HepG2 (cell line): ENCODE measurements around the gene SHC1. TPM values are rescaled to one million over a fixed set of nuclear protein-coding genes. Genes with fewer than 3 reads are reported as not detected.

ENCODE experiments used
- AKAP8 ChIP-seq: sonication (generic); formaldehyde crosslinking; IDR thresholded peaks from 2 replicates; pipeline ENCODE4 v1.5.1; 2020; ENCODE audit warnings: mild to moderate bottlenecking, missing genetic modification reagents
- ATF7 ChIP-seq, 2 experiments: fragments of 450-650 bp in 1 of 2; sonication (generic) in 1 of 2; formaldehyde crosslinking in 1 of 2; IDR thresholded peaks; 2 replicates each; pipeline versions ENCODE4 v1.4.0 to v1.6.1; 2016 to 2020; ENCODE audit warnings: antibody characterized with exemption in 1 of 2, mild to moderate bottlenecking in 1 of 2, missing genetic modification reagents in 1 of 2
- FOXJ3 ChIP-seq: sonication (generic); formaldehyde crosslinking; IDR thresholded peaks from 2 replicates; pipeline ENCODE4 v1.4.0; 2020; ENCODE audit warnings: missing genetic modification reagents, mild to moderate bottlenecking, borderline replicate concordance
- GTF2F1 ChIP-seq: fragments of 150-350 bp; IDR thresholded peaks from 2 replicates; pipeline ENCODE4 v1.6.1; 2014; ENCODE audit warnings: low read length
- HHEX ChIP-seq: IDR thresholded peaks from 2 replicates; pipeline ENCODE4 v1.6.1; 2016; ENCODE audit warnings: control low read depth
- MIER3 ChIP-seq: IDR thresholded peaks from 2 replicates; pipeline ENCODE4 v1.6.1; 2016; ENCODE audit warnings: missing compliant biosample characterization, borderline replicate concordance
- SETDB1 ChIP-seq: sonication (generic); formaldehyde crosslinking; IDR thresholded peaks from 2 replicates; pipeline ENCODE4 v1.5.1; 2020; ENCODE audit warnings: missing genetic modification reagents, mild to moderate bottlenecking, borderline replicate concordance
- TBL1XR1 ChIP-seq: fragments of 150-350 bp; IDR thresholded peaks from 2 replicates; pipeline ENCODE4 v1.6.1; 2014; ENCODE audit warnings: borderline replicate concordance, low read length; ENCODE audit not compliant: partially characterized antibody
- ZIK1 ChIP-seq: sonication (generic); formaldehyde crosslinking; IDR thresholded peaks from 2 replicates; pipeline ENCODE4 v1.5.0; 2020; ENCODE audit warnings: mild to moderate bottlenecking, low read depth, missing genetic modification reagents, borderline replicate concordance
- ZNF331 ChIP-seq: sonication (generic); formaldehyde crosslinking; IDR thresholded peaks from 2 replicates; pipeline ENCODE4 v1.4.0; 2020; ENCODE audit warnings: missing genetic modification reagents
- ZNF543 ChIP-seq: sonication (generic); formaldehyde crosslinking; IDR thresholded peaks from 2 replicates; pipeline ENCODE4 v1.4.0; 2020; ENCODE audit warnings: mild to moderate bottlenecking, missing genetic modification reagents
- ZNF569 ChIP-seq: sonication (generic); formaldehyde crosslinking; IDR thresholded peaks from 2 replicates; pipeline ENCODE4 v1.5.0; 2020; ENCODE audit warnings: mild to moderate bottlenecking, missing genetic modification reagents, moderate library complexity, borderline replicate concordance
- ZNF615 ChIP-seq: sonication (generic); formaldehyde crosslinking; IDR thresholded peaks from 2 replicates; pipeline ENCODE4 v1.5.0; 2020; ENCODE audit warnings: mild to moderate bottlenecking, missing genetic modification reagents, borderline replicate concordance
- polyA plus RNA-seq, 8 experiments: library from polyadenylated mRNA; depleted of rRNA in 3 of 8; stranded (reverse) in 7 of 8; unstranded in 1 of 8; fragments of >200 nt; fragmentation: Illumina TruSeq in 4 of 8; extraction: Trizol in 4 of 8; gene quantifications; 2 replicates each; pipeline versions ENCODE4 v1.2.1 to v1.2.3, GENCODE V29; 2011 to 2016; ENCODE audit warnings: low read depth in 4 of 8, missing spikeins in 1 of 8, mixed read lengths in 1 of 8; ENCODE audit not compliant: insufficient read depth in 1 of 8
- total RNA-seq, 5 experiments: library from RNA; depleted of rRNA; stranded (reverse); fragments of >200 nt; fragmentation: Illumina TruSeq; extraction: Trizol; gene quantifications; 2 replicates each; pipeline ENCODE4 v1.2.3, GENCODE V29; 2016; ENCODE audit warnings: low read depth in 1 of 5
- TF ChIP-seq, protein P1 (sequence below): sonication (generic); formaldehyde crosslinking; IDR thresholded peaks from 2 replicates; pipeline ENCODE4 v1.4.0; 2020; ENCODE audit warnings: missing genetic modification reagents, borderline replicate concordance
- TF ChIP-seq, protein P2 (sequence below): sonication (generic); formaldehyde crosslinking; IDR thresholded peaks from 2 replicates; pipeline ENCODE4 v1.4.0; 2020; ENCODE audit warnings: missing genetic modification reagents
- TF ChIP-seq, protein P3 (sequence below): sonication (generic); formaldehyde crosslinking; IDR thresholded peaks from 2 replicates; pipeline ENCODE4 v1.8.0; 2022; ENCODE audit warnings: missing genetic modification reagents, mild to moderate bottlenecking, moderate library complexity, borderline replicate concordance
- TF ChIP-seq, protein P4 (sequence below): sonication (generic); formaldehyde crosslinking; conservative IDR thresholded peaks from 2 replicates; pipeline ENCODE4 v1.5.0; 2020; ENCODE audit warnings: missing genetic modification reagents
- TF ChIP-seq, protein P5 (sequence below): sonication (generic); formaldehyde crosslinking; IDR thresholded peaks from 2 replicates; pipeline ENCODE4 v1.8.0; 2022; ENCODE audit warnings: mild to moderate bottlenecking, missing genetic modification reagents, moderate library complexity

Gene SHC1
- total and polyA plus RNA-seq, 2 of the 13 experiments (the other 11 are each of a cell fraction or from before 2014, with no cell fraction given), result 52.0 to 137 TPM

DNA sequence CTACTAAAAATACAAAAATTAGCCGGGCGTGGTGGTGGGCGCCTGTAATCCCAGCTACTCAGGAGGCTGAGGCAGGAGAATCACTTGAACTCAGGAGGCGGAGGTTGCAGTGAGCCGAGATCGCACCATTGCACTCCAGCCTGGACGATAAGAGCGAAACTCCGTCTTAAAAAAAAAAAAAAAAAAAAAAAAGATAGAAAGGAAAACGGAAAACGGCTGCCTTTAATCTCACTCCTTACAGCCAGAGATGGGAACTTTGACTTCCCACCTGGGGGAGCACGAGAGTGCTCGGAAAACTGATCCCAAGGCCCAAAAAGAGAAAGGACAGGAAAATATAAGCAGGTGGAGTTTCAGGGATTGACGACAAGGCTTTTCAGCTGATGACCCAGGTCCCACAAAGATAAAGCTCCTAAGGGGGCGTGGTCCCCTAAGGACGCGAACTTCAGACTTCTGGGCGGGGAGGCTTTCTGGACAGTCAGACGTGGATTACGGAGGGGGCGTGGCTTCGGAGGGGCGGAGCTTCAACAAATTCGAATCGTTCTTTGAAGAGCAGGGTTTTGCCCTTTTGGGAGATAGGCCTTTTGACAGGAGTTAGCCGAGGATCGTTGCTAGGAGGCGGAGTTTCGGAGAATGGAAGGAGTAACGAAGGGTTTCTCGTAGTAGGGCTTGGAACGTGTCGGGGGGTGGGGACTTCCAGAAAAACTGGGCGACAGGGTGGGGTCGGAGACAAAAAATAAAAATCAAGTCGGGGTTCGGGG, 3.0 kb upstream of the SHC1 start (continued):
- TF ChIP-seq, protein P1, sequence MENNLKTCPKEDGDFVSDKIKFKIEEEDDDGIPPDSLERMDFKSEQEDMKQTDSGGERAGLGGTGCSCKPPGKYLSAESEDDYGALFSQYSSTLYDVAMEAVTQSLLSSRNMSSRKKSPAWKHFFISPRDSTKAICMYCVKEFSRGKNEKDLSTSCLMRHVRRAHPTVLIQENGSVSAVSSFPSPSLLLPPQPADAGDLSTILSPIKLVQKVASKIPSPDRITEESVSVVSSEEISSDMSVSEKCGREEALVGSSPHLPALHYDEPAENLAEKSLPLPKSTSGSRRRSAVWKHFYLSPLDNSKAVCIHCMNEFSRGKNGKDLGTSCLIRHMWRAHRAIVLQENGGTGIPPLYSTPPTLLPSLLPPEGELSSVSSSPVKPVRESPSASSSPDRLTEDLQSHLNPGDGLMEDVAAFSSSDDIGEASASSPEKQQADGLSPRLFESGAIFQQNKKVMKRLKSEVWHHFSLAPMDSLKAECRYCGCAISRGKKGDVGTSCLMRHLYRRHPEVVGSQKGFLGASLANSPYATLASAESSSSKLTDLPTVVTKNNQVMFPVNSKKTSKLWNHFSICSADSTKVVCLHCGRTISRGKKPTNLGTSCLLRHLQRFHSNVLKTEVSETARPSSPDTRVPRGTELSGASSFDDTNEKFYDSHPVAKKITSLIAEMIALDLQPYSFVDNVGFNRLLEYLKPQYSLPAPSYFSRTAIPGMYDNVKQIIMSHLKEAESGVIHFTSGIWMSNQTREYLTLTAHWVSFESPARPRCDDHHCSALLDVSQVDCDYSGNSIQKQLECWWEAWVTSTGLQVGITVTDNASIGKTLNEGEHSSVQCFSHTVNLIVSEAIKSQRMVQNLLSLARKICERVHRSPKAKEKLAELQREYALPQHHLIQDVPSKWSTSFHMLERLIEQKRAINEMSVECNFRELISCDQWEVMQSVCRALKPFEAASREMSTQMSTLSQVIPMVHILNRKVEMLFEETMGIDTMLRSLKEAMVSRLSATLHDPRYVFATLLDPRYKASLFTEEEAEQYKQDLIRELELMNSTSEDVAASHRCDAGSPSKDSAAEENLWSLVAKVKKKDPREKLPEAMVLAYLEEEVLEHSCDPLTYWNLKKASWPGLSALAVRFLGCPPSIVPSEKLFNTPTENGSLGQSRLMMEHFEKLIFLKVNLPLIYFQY, result no peak; the same call in 1 of the 2 replicates
- TF ChIP-seq ZIK1 (CRISPR knock-in tag) (no peak), ZNF615 (peak; percentile 32; the same call in 1 of the 2 replicates), TBL1XR1 (peak; percentile 74), FOXJ3 (no peak), AKAP8 (CRISPR knock-in tag) (no peak), GTF2F1 (no peak), ZNF331 (no peak), MIER3 (peak; percentile 18; the same call in 1 of the 2 replicates), ATF7 (IDR thresholded peaks at IDR 0.05) (no peak), ATF7 (CRISPR knock-in tag; IDR thresholded peaks at IDR 0.05) (no peak), HHEX (CRISPR knock-in tag) (no peak), ZNF543 (CRISPR knock-in tag) (0 out of 2 replicates have a peak, but pooled peaks have one; percentile 11), ZNF569 (CRISPR knock-in tag) (no peak), SETDB1 (CRISPR knock-in tag) (no peak)
- TF ChIP-seq, protein P2, sequence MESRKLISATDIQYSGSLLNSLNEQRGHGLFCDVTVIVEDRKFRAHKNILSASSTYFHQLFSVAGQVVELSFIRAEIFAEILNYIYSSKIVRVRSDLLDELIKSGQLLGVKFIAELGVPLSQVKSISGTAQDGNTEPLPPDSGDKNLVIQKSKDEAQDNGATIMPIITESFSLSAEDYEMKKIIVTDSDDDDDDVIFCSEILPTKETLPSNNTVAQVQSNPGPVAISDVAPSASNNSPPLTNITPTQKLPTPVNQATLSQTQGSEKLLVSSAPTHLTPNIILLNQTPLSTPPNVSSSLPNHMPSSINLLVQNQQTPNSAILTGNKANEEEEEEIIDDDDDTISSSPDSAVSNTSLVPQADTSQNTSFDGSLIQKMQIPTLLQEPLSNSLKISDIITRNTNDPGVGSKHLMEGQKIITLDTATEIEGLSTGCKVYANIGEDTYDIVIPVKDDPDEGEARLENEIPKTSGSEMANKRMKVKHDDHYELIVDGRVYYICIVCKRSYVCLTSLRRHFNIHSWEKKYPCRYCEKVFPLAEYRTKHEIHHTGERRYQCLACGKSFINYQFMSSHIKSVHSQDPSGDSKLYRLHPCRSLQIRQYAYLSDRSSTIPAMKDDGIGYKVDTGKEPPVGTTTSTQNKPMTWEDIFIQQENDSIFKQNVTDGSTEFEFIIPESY (CRISPR knock-in tag), result no peak
- TF ChIP-seq, protein P3, sequence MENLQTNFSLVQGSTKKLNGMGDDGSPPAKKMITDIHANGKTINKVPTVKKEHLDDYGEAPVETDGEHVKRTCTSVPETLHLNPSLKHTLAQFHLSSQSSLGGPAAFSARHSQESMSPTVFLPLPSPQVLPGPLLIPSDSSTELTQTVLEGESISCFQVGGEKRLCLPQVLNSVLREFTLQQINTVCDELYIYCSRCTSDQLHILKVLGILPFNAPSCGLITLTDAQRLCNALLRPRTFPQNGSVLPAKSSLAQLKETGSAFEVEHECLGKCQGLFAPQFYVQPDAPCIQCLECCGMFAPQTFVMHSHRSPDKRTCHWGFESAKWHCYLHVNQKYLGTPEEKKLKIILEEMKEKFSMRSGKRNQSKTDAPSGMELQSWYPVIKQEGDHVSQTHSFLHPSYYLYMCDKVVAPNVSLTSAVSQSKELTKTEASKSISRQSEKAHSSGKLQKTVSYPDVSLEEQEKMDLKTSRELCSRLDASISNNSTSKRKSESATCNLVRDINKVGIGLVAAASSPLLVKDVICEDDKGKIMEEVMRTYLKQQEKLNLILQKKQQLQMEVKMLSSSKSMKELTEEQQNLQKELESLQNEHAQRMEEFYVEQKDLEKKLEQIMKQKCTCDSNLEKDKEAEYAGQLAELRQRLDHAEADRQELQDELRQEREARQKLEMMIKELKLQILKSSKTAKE, result peak; percentile 25; the same call in 1 of the 2 replicates
- TF ChIP-seq, protein P4, sequence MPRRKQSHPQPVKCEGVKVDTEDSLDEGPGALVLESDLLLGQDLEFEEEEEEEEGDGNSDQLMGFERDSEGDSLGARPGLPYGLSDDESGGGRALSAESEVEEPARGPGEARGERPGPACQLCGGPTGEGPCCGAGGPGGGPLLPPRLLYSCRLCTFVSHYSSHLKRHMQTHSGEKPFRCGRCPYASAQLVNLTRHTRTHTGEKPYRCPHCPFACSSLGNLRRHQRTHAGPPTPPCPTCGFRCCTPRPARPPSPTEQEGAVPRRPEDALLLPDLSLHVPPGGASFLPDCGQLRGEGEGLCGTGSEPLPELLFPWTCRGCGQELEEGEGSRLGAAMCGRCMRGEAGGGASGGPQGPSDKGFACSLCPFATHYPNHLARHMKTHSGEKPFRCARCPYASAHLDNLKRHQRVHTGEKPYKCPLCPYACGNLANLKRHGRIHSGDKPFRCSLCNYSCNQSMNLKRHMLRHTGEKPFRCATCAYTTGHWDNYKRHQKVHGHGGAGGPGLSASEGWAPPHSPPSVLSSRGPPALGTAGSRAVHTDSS (CRISPR knock-in tag), result no peak
- TF ChIP-seq, protein P5, sequence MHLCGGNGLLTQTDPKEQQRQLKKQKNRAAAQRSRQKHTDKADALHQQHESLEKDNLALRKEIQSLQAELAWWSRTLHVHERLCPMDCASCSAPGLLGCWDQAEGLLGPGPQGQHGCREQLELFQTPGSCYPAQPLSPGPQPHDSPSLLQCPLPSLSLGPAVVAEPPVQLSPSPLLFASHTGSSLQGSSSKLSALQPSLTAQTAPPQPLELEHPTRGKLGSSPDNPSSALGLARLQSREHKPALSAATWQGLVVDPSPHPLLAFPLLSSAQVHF (CRISPR knock-in tag), result no peak
